Lower lobe of right lung (tissue), 2 donors: Measurements from ENCODE around the gene PHLPP1. TPM values are rescaled to one million over a fixed set of nuclear protein-coding genes. Genes with fewer than 3 reads are reported as not detected.

Experiments
- ATAC-seq, 2 donors: fragments of 200-7000 bp; cut with Tn5 transposase; one replicate each; pipeline ENCODE4 v1.9.1; 2020 to 2022; ENCODE audit warnings: mild to moderate bottlenecking in 2 of 2, moderate library complexity in 2 of 2
- DNase-seq: peaks from one replicate; pipeline ENCODE4 v3.0.0-alpha.2; 2020
- H3K27ac ChIP-seq: fragments of 200-600 bp; one replicate; pipeline ENCODE4 v1.8.0; 2022
- H3K27me3 ChIP-seq: fragments of 200-600 bp; one replicate; pipeline ENCODE4 v1.8.0; 2022; ENCODE audit warnings: low read depth
- H3K36me3 ChIP-seq: fragments of 200-600 bp; one replicate; pipeline ENCODE4 v1.8.0; 2022; ENCODE audit warnings: mild to moderate bottlenecking
- H3K4me1 ChIP-seq: fragments of 200-600 bp; one replicate; pipeline ENCODE4 v1.8.0; 2022
- H3K4me3 ChIP-seq: fragments of 200-600 bp; one replicate; pipeline ENCODE4 v1.8.0; 2022; ENCODE audit warnings: mild to moderate bottlenecking
- H3K9me3 ChIP-seq: fragments of 200-600 bp; one replicate; pipeline ENCODE4 v1.8.0; 2022
- CTCF ChIP-seq: fragments of 200-600 bp; IDR thresholded peaks from one replicate; pipeline ENCODE4 v1.8.0; 2022; ENCODE audit warnings: antibody characterized with exemption, mild to moderate bottlenecking
- intact Hi-C: fragments of 100-400 bp; cut with DNase I; formaldehyde crosslinking; loops from one replicate; pipeline ENCODE4 v1.11.0; 2022
- long read RNA-seq: library from polyadenylated mRNA; unstranded; transcript quantifications from one replicate; pipeline ENCODE4 v2.0.0, GENCODE V29; 2021
- total RNA-seq: library from RNA; stranded (reverse); fragmentation: NEBNext Ultra II Directional; extraction: Animal tissue kit (Norgen Biotek cat#: 25700); gene quantifications from one replicate; pipeline ENCODE4 v1.2.1, GENCODE V29; 2021
- donor health status: DM: no; HTN: yes; CAD: no; lungs with severe emphysema.

The PHLPP1 gene
- total RNA-seq = 12.6 TPM
- long read RNA-seq, full-length matches to known transcripts = 1 of 18 reads
- long read RNA-seq, partial matches to known transcripts = 8 of 18 reads
- long read RNA-seq, other reads (novel, unspliced or antisense) = 9 of 18 reads

GRCh38 chr18:62715436-62715758 lies at the start of gene PHLPP1:
PHLPP1 (plus strand) TSS chr18:62715541; CDS start chr18:62715684, 143 bp downstream.
- H3K4me1 ChIP-seq = peaks cover 42% of the 10 kb centered on the region
- intact Hi-C loops = loop anchor here (10.0 kb wide), 1 partner anchor 239 kb away; no protein-coding TSS in a partner anchor
- peak within 1 kb of the TSS; percentile 90 for H3K27ac ChIP-seq
- peak in 1 of 2 donors; percentile 28 for ATAC-seq
- H3K36me3 ChIP-seq = no peaks in the 10 kb centered on the region
- no peaks in the 10 kb centered on the region for H3K9me3 ChIP-seq
- DNase-seq = no peak
- no peaks in the 10 kb centered on the region for H3K27me3 ChIP-seq
- no peak for TF ChIP-seq CTCF
- H3K4me3 ChIP-seq = peak within 1 kb of the TSS; percentile 71

DNA sequence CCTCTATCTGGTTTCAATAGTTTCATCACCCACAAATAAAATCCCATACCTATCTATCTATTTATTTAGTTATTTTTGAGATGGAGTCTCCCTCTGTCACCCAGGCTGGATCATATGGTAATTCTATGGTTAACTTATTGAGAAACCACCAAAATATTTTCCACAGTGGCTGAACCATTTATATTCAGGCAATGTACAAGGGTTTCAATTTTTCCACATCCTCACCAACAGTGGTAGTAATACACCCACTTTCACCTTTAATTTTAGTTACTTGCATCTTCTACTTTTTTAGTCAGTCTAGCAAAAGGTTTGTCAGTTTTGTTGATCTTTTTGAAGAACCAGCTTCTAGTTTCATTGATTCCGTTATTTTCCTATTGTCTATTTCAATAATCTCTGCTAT lies 46.1 kb upstream of the PHLPP1 start:
- Histone ChIP-seq H3K4me1 (no peaks in the 10 kb centered on the region), H3K27me3 (no peaks in the 10 kb centered on the region), H3K36me3 (no peaks in the 10 kb centered on the region), H3K9me3 (no peaks in the 10 kb centered on the region), H3K27ac (no peak overlapping the region), H3K4me3 (no peak overlapping the region)
- no peak for ATAC-seq
- TF ChIP-seq CTCF = no peak
- intact Hi-C loops = no loop called here
- no peak for DNase-seq

GRCh38 chr18:62670573-62670972 lies 44.8 kb upstream of the PHLPP1 start:
- Histone ChIP-seq H3K36me3 (no peaks in the 10 kb centered on the region), H3K4me1 (no peaks in the 10 kb centered on the region), H3K27ac (no peak overlapping the region), H3K4me3 (no peak overlapping the region), H3K27me3 (no peaks in the 10 kb centered on the region), H3K9me3 (no peaks in the 10 kb centered on the region)
- no peak for DNase-seq
- TF ChIP-seq CTCF = no peak
- no peak for ATAC-seq
- intact Hi-C loops = no loop called here

DNA sequence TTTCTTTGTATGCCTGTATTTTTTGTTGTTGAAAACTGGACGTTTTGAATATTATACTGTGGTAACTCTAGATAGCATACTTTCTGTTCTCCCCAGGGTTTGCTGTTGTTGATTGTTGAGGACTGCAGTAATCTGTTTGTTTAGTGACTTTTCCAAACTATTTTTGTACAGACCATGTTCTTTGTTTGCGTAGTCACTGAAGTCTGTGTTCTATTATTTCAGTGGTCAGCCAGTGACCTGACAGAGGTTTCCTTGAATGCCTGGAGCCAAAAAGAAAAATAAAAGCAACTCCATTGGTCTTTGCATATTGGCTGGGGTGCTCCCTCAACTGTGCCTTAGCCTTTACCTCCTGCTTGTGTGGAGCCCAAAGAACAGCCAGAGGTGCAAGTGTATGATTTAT lies 42.7 kb upstream of the PHLPP1 start:
- no peaks in the 10 kb centered on the region for H3K4me1 ChIP-seq
- H3K36me3 ChIP-seq = no peaks in the 10 kb centered on the region
- no peak overlapping the region for H3K27ac ChIP-seq
- DNase-seq = no peak
- H3K4me3 ChIP-seq = no peak overlapping the region
- intact Hi-C loops = no loop called here
- TF ChIP-seq CTCF = no peak
- no peaks in the 10 kb centered on the region for H3K27me3 ChIP-seq
- no peak for ATAC-seq
- H3K9me3 ChIP-seq = no peaks in the 10 kb centered on the region

GRCh38 chr18:62678847-62679485 lies 36.4 kb upstream of the PHLPP1 start:
- TF ChIP-seq CTCF = no peak
- H3K27ac ChIP-seq = no peak overlapping the region
- no peaks in the 10 kb centered on the region for H3K9me3 ChIP-seq
- H3K36me3 ChIP-seq = no peaks in the 10 kb centered on the region
- intact Hi-C loops = no loop called here
- DNase-seq (no peak), ATAC-seq (no peak)
- no peaks in the 10 kb centered on the region for H3K4me1 ChIP-seq
- no peaks in the 10 kb centered on the region for H3K27me3 ChIP-seq
- no peak overlapping the region for H3K4me3 ChIP-seq
